HG03558 (cell line): ENCODE measurements around the gene CD48.
"Not testable (repeated sequence)": the region's sequence is repeated elsewhere in the genome, so short reads cannot be mapped to it uniquely, and the experiment has no call there.

ENCODE experiments used
- ATAC-seq: cut with Tn5 transposase; IDR thresholded peaks from one replicate; pipeline ENCODE4 v1.9.1; 2021; ENCODE audit warnings: moderate number of reproducible peaks; ENCODE audit not compliant: unreplicated experiment; ENCODE audit errors: extremely low read depth

The CD48 gene

GRCh38 chr1:160717306-160717705 lies 5.7 kb upstream of the CD48 start:
- ATAC-seq, result no peak

DNA sequence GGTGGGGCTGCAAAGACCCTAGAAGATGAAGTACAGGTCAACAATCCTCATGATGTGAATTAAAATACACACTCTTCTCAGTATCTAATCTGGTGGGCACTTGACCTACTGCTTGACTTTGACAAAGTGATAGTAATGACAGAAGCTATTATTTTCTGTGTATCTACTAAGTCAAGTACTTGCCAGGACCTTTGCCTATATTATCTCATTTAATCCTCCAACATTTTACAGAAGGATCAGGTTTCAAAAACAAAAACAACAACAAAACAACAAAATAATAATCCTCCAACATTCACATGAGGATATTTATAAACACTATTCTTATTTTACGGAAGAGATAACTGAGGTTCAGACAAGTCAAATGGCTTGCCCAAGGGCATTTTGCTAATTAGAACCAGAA lies 4.4 kb upstream of the CD48 start:
- no peak for ATAC-seq

- ATAC-seq, result not testable (repeated sequence)
Measured at GRCh38 chr1:160714034-160714648, 2.5 kb upstream of the CD48 start.

GRCh38 chr1:160713161-160713560 lies 1.5 kb upstream of the CD48 start:
- no peak for ATAC-seq

GRCh38 chr1:160712525-160713080 lies 981 bp upstream of the CD48 start:
- ATAC-seq, result not testable (repeated sequence)

- no peak for ATAC-seq
Measured at GRCh38 chr1:160711276-160711601, 383 bp downstream of the CD48 start.

- no peak for ATAC-seq
Measured at GRCh38 chr1:160710517-160711252, 937 bp downstream of the CD48 start.

DNA sequence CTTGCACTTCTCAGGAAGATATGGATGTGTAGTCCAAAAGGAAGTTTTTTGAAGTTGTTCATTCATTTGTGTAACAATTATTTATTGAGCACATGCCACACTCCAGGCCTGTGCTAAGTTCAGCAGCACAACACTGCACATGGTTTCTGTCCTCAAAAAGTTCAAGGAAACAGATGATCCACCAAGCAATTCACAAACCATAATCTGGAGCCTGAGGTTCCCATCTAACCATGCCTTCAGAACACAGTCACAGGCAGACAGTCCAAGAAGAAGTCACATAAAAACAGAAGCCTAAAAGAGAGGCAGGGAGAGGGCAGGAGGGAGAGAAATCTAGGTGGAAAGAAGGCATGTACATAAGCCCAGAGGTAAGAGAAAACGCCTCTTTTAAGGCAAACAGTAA lies 1.9 kb downstream of the CD48 start:
- ATAC-seq, result no peak

- no peak for ATAC-seq
Measured at GRCh38 chr1:160708801-160709200, 2.8 kb downstream of the CD48 start.

GRCh38 chr1:160708118-160708517 lies 3.5 kb downstream of the CD48 start:
- no peak for ATAC-seq

- no peak for ATAC-seq
Measured at GRCh38 chr1:160707236-160708064, 4.2 kb downstream of the CD48 start.

GRCh38 chr1:160706526-160707235 lies 4.9 kb downstream of the CD48 start:
- no peak for ATAC-seq

DNA sequence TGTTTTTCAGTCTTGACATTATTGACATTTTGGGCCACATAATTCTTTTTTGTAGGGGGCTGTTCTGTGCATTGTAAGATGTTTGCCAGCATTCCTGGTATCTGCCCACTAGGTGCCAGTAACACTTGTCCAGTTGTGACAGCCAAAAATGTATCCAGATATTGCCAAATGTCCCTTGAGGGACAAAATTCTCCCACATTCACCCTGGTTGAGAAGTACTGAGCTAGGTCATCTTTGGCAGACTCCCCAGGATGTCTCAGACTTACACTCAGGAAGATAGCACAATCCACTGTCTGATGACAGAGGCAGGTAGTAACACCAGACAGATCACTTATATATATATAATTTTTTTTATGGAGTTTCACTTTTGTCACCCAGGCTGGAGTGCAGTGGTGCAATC lies 5.9 kb downstream of the CD48 start:
- no peak for ATAC-seq

GRCh38 chr1:160705212-160705621 lies 6.4 kb downstream of the CD48 start:
- not testable (repeated sequence) for ATAC-seq

DNA sequence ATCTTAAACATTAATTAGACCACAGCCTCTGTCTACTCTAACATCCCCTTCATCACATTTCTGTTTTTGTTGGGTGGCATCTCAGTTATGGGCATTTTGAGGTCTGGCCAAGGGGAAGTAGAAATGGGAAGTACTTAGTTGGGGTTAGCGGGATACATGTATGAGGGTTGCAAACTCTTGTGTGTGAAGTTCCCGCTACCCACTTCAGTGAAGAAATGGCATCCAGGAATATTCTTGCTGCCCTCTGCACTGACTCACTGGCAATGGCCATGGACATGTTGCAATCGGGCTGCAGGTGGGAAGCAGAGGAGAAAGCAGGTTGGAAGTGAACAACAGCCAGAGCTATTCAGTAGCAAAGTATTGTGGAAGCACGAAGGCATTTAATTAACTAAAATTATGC lies 7.4 kb downstream of the CD48 start:
- no peak for ATAC-seq

GRCh38 chr1:160702100-160702499 lies 9.5 kb downstream of the CD48 start:
- no peak for ATAC-seq

- not testable (repeated sequence) for ATAC-seq
Measured at GRCh38 chr1:160692390-160692789, 19.2 kb downstream of the CD48 start.

DNA sequence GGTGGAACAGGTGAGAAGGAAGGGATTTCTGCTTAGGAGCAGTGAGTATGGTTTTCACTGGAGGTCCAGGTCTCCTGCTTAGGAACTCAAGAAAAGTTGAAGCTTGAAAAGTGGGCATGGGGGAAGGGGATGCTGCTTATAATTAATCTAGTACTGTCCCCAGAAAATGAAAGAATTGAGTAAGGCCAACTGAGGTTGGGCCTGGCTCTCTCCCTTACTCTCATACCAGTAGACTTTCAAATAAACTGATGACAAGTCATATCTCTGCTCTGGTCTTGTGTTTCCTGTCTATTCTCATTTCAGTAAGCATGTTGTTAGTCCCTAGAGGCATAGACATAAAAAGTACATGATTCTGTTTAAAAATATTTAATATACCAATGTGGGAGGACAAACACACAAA lies 26.4 kb downstream of the CD48 start:
- no peak for ATAC-seq

DNA sequence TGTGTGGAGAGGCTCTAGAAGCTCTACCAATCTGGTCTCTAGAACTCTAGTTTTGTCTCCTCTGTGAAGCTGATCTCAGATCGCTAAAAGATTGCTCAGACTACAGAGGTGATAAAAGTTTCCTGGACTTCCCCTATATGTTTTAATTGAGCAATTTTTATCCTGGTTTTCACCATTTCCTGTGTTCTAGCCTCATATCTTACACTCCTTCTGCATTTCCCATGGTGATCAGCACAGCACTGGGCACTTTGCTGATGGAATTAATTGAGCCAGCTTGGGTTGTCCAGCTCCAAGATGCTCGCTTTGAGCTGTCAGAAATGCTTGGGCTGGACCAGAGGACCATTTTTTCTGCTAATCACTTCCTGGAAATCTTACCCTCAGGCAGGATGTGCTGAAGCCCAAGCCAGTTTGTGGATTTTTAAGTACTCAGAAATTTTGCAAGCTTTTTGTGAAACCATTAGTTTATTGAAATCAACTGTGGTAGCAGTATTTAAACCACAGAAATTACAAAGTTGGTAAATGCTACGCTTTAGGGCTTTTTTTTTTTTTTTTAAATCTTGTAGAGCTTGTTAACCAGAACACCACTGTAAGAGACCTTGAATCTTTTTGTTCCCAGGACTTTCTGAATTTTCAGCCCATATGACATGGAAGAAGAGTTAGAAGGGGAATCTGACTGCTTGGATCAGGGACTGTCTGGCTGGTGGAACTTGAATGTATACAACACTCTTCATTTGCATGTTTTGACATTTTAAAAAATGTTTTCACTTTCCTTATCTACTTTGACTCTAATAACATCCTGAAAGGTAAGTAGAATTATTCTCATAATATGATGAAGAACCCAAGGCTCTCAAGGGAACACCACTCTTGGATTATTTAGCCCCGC lies 28.4 kb downstream of the CD48 start:
- no peak for ATAC-seq

- ATAC-seq, result no peak
Measured at GRCh38 chr1:160681891-160682140, 29.8 kb downstream of the CD48 start.
